Stomach smooth muscle (tissue), 2 donors: Measurements from ENCODE around the gene OR2V1.
A peak's percentile ranks its signal among the peaks of the same experiment; 100 is the strongest.
"Not testable (repeated sequence)": the region's sequence is repeated elsewhere in the genome, so short reads cannot be mapped to it uniquely, and the experiment has no call there.

Experiments used
- H3K27ac ChIP-seq: one replicate; pipeline ENCODE4 v1.7.0; 2013; ENCODE audit warnings: mild to moderate bottlenecking, low read length, inconsistent platforms
- H3K27me3 ChIP-seq, 2 donors: one replicate each; pipeline ENCODE4 v1.7.0; 2013; ENCODE audit warnings: low read length in 2 of 2; ENCODE audit not compliant: insufficient read depth in 2 of 2, control insufficient read depth in 1 of 2
- H3K36me3 ChIP-seq, 2 donors: one replicate each; pipeline ENCODE4 v1.7.0; 2013; ENCODE audit warnings: low read length in 2 of 2; ENCODE audit not compliant: control insufficient read depth in 2 of 2, insufficient read depth in 2 of 2
- H3K4me1 ChIP-seq: one replicate; pipeline ENCODE4 v1.7.0; 2013; ENCODE audit warnings: low read length; ENCODE audit not compliant: control insufficient read depth, insufficient read depth
- H3K4me3 ChIP-seq, 2 donors: one replicate each; pipeline ENCODE4 v1.7.0; 2013; ENCODE audit warnings: low read length in 2 of 2
- H3K9ac ChIP-seq, 2 donors: one replicate each; pipeline ENCODE4 v1.7.0; 2013; ENCODE audit warnings: low read length in 2 of 2, mild to moderate bottlenecking in 1 of 2
- H3K9me3 ChIP-seq, 2 donors: one replicate each; pipeline ENCODE4 v1.7.0; 2013; ENCODE audit warnings: low read length in 2 of 2; ENCODE audit not compliant: control insufficient read depth in 2 of 2
- donor health status: healthy.
- donor health status: Pancreatic carcinoma.

The OR2V1 gene

DNA sequence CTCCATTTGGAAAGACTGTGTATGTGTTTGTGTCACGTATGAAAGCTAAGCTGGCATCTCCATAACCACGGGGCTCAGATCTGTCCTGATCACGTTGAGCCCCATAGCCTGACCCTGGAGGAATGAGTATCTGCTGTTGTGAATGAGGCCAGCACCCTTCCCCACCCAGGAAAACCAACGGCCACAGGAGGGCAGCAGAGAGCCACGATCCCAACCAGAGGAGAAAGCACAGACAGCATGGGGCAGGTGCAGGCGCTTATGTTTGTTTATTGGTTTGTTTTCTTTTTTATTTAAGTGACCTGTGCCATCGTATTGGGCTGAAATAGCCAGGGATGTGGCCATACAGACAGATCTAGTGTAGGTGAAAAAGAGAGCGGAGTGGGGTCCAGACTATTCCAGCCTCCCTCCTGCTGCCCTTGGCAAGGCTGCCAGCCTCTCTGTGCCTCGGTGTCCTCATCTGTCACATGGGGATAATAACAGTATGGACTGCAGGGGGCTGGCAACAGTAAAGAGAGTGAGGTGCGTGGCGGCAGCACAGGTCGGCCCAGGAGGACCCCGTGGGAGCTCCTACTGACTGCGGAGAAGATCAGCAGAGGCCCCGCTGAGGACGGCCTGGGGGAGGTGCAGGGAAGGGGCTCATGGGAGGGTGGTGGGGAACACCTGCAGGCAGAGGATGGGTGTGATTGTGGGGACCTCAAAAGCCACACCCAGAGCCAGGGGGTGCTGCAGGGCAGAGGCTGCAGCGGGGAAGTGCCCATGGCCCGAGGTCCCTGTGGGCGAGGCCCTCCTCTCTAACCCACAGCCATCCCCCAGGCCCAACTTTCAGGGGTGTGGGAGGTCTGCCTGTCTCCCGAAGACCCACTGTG lies 28.6 kb upstream of the OR2V1 start:
- H3K9me3 ChIP-seq: no peaks in the 10 kb centered on the region
- H3K27ac ChIP-seq: peak overlapping the region; percentile 69
- peaks cover 6 to 9% of the 10 kb centered on the region in 2 donors for H3K27me3 ChIP-seq
- no peaks in the 10 kb centered on the region for H3K36me3 ChIP-seq
- peak overlapping the region in 1 of 2 donors; percentile 61 for H3K9ac ChIP-seq
- peak overlapping the region; percentile 59 to 61 for H3K4me3 ChIP-seq
- peaks cover 9% of the 10 kb centered on the region for H3K4me1 ChIP-seq

DNA sequence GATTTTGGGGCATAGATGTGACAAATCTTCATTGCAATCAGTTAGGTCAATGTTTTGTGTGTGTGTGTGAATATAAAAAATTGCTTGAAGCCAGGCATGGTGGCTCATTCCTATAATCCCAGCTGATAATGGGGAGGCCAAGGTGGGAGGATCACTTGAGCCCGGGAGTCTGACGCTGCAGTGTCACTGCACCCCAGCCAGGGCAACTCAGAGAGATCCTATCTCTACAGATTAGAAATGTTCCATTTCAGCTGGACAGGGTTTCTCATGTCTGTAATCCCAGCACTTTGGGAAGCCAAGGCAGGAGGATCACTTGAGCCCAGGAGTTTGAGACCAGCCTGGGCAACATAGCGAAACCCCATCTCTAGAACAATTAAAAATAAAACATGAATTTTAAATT lies 27.9 kb upstream of the OR2V1 start:
- no peaks in the 10 kb centered on the region for H3K36me3 ChIP-seq
- no peaks in the 10 kb centered on the region for H3K9me3 ChIP-seq
- H3K9ac ChIP-seq: no peak overlapping the region
- no peak overlapping the region for H3K27ac ChIP-seq
- H3K4me3 ChIP-seq: no peak overlapping the region
- peaks cover 4 to 5% of the 10 kb centered on the region in 2 donors for H3K27me3 ChIP-seq
- peaks cover 9% of the 10 kb centered on the region for H3K4me1 ChIP-seq

DNA sequence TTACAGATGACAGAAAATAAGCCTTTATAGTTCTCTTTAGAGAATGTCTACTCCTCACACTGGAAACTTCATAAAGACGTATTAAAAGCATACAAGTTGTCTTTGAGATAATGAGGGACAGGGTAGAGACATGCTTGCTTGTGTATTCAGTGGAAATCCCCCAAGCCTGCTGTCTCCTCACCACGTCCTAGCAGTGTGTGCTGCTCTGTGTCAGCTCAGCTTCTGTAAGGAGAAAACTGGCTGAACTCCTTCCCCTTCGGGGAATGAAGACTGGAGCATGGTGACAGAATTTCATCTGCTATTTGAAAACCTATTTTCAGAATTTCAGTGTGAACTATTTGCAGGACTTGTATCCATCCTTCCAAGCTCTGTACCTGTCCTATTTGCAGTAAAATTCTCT lies 25.8 kb upstream of the OR2V1 start:
- Histone ChIP-seq H3K4me3 (no peak overlapping the region), H3K27ac (no peak overlapping the region), H3K4me1 (peaks cover 9% of the 10 kb centered on the region), H3K9me3 (peaks cover 0 to 4% of the 10 kb centered on the region in 2 donors), H3K27me3 (peaks cover 3 to 4% of the 10 kb centered on the region in 2 donors), H3K36me3 (no peaks in the 10 kb centered on the region), H3K9ac (no peak overlapping the region)

DNA sequence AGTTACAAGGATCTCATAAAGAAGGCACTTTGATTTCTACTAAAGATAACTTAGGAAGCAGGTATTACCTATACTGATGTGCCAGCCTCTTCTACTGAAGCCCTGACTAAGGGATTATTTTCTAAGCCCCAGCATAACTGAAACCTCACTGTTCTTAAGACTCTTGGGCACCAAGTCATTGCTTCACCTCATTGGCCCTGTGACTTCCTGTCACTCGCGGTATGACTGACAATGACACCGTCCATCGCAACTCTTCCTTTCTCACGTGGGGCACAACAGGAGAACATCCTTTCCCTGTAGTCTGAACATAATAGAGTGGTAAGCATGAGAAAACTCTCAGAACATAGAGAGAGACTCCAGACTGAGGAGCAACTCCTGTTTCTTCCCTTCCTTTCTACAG lies 22.8 kb upstream of the OR2V1 start:
- no peak overlapping the region for H3K4me3 ChIP-seq
- H3K9me3 ChIP-seq: peaks cover 0 to 4% of the 10 kb centered on the region in 2 donors

DNA sequence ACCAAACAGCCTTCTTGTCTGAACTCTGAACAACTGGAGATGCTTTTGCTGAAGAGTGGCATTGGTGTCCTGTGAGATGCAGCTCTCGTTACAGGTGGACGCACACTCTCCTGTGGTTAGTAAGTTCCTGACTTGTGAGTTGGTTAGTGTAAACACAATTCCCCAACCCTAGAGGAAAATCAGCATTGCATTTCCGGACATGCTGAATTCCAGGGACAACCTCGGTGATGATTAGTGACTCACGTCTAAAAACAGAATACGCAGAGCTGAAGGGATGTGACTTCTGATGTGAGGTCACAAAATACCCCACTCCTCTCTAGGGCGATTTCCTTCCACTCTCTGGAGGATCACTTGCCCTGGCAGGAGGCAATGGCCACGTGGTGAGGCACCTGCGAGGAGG lies 21.4 kb upstream of the OR2V1 start:
- Histone ChIP-seq H3K9me3 (peaks cover 0 to 4% of the 10 kb centered on the region in 2 donors), H3K36me3 (no peaks in the 10 kb centered on the region), H3K27ac (no peak overlapping the region), H3K4me1 (no peaks in the 10 kb centered on the region), H3K4me3 (no peak overlapping the region), H3K27me3 (peaks cover 17 to 20% of the 10 kb centered on the region in 2 donors), H3K9ac (no peak overlapping the region)

More for the DNA sequence above, 22.8 kb upstream of the OR2V1 start:
- H3K27me3 ChIP-seq: peaks cover 14 to 17% of the 10 kb centered on the region in 2 donors
- H3K9ac ChIP-seq: no peak overlapping the region
- H3K36me3 ChIP-seq: no peaks in the 10 kb centered on the region
- H3K27ac ChIP-seq: no peak overlapping the region
- H3K4me1 ChIP-seq: no peaks in the 10 kb centered on the region

DNA sequence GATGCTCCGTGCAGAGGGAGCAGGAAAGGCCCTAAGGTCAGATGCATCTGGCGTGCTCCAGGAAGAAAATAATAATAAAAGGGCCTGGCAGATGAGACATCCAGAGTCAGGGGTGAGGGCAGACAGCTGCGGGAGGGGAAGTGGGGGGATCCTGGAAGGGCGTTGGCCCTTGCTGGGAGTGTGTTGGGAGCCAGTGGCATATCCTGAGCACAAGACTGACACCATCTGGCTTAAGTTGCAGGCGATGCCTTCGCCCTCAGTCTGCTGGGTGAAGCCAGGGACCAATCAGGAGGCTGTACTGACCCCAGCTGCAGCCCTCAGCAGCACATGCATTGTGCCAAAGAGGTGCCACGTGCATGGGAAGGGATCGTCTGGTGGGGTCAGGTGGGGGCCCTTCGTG lies 20.2 kb upstream of the OR2V1 start:
- Histone ChIP-seq H3K27ac (no peak overlapping the region), H3K4me1 (no peaks in the 10 kb centered on the region), H3K4me3 (no peak overlapping the region), H3K36me3 (no peaks in the 10 kb centered on the region), H3K27me3 (peaks cover 17 to 20% of the 10 kb centered on the region in 2 donors), H3K9me3 (peaks cover 0 to 4% of the 10 kb centered on the region in 2 donors), H3K9ac (no peak overlapping the region)

DNA sequence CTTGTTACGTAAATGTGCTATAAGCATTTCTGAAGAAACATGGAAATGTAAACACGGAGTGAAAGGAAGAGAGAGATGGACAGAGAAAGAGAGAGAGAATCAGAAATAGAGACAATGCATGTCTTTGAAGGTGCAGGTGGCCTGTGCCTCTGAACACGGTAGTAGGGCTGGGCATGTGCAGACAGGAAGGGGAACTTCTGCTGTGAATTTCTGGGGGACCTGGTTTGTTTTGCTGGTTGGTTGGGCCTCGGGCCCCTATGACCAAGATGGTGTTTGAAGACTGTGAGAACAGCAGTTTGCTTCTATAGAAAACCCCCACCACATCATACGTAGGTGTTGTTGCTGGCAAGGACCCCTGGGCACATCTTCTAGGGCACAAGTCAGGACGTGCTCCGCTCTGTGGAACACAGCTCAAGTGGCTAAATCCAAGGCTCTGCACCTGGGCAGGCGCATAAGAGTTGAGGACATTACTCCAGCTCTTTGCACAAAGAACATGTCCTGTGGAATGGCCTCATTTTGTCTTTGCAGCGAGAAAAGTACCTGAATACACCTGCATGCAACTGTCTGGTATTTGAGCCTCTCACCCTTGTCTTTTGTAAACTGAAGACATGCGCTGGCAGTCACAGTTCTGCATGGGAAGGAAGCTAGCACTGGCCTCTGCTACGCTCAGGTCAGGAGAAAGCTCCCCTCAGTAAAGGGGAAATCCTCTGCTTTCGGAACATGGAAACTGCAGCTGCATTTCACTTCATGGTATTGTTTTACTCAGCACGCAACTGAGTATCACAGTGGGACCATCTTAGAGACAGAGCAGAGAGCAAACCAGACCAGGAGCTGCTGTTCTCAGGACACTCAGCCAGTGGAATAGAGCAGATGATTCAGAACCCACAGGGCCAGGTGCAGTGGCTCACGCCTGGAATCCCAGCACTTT lies 19.1 kb upstream of the OR2V1 start:
- Histone ChIP-seq H3K4me3 (no peak overlapping the region), H3K4me1 (no peaks in the 10 kb centered on the region), H3K9ac (no peak overlapping the region), H3K27ac (no peak overlapping the region), H3K9me3 (peaks cover 0 to 4% of the 10 kb centered on the region in 2 donors), H3K36me3 (no peaks in the 10 kb centered on the region), H3K27me3 (peaks cover 14 to 20% of the 10 kb centered on the region in 2 donors)

DNA sequence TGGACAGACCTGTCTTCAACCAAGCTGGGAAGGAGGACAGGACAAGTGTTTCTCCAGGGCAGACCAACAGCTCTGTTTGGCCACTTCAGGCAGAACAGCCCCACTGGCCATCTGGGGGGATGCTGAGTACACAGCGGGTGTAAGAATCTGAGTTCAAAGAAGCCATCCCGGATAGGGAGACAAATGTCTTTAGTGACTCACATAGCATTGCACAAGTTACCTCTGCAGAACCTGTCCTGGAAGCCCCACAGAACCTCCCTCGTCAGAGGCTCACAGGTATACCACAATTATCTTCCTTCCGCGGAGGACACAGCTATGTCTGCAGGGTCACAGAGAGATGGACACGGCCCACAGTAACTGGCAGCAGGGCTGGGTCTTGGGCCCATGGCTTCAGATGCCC lies 18.4 kb upstream of the OR2V1 start:
- no peaks in the 10 kb centered on the region for H3K36me3 ChIP-seq
- no peak overlapping the region for H3K4me3 ChIP-seq
- H3K27me3 ChIP-seq: peaks cover 14 to 17% of the 10 kb centered on the region in 2 donors
- H3K27ac ChIP-seq: no peak overlapping the region
- H3K9me3 ChIP-seq: peaks cover 0 to 4% of the 10 kb centered on the region in 2 donors
- H3K9ac ChIP-seq: no peak overlapping the region
- H3K4me1 ChIP-seq: no peaks in the 10 kb centered on the region

DNA sequence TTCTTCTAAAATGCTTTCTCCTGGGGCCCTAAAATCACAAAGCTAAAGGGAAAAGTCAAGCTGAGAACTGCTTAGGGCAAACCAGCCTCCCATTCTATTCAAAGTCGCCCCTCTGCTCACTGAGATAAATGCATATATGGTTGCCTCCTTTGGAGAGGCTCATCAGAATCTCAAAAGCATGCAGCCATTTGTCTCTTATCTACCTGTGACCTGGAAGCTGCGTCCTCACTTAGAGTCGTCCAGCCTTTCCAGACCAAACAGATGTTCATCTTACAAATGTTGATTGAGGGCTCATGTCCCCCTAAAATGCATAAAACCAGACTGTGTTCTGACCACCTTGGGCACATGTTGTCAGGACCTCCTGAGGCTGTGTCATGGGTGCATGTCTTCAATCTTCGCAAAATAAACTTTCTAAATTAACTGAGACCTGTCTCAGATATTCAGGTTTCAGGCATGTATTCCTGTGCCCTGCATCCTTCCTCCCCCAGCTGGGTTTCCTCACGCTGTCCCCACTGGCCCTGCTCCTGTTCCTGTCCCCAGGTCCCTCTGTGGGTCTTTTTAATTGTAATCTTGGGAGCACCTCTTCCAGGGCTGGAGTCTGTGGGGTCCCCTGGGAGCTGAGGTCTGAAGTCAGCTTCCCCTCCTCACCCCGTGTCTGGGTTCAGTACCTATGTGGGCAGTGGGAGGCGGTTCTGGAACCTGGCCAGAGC lies 16.1 kb upstream of the OR2V1 start, which contains the start of gene OR2V2:
Gene OR2V2, plus strand, starts transcription at position 660 of the 710 bp plus-strand sequence. CDS start 7,357 bp downstream, outside the sequence.
- not testable (repeated sequence) for H3K4me3 ChIP-seq, H3K9ac ChIP-seq, H3K4me1 ChIP-seq, H3K27ac ChIP-seq, H3K9me3 ChIP-seq, H3K36me3 ChIP-seq
- H3K27me3 ChIP-seq: peaks cover 14 to 21% of the 10 kb centered on the region in 2 donors

DNA sequence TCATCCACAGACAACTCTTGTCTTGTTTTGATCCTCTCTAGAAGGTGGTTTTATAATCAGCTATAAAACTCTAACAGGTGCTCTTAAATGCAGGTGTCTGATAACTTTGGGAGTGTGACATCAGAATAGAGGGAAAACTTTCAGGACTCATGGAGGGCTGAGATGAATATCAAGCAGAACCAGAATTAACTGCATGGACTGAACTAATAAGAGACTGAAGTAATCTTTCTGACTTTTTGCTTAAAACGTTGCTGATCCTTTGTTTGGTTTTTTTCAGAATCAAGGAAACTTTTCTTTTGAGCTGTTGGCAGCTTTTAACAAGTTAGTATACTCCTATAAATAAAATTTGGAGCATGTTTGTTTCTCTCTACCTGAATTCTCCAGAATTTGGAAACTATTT lies 14.2 kb upstream of the OR2V1 start:
- Histone ChIP-seq H3K27ac (no peak overlapping the region), H3K9ac (no peak overlapping the region), H3K4me1 (no peaks in the 10 kb centered on the region), H3K36me3 (no peaks in the 10 kb centered on the region), H3K9me3 (no peaks in the 10 kb centered on the region), H3K27me3 (peaks cover 8 to 14% of the 10 kb centered on the region in 2 donors), H3K4me3 (no peak overlapping the region)
